ENCODE results near the gene ARMC9.

- no peak for TF ChIP-seq POLR2A (IDR thresholded peaks at IDR 0.05)
- TF ChIP-seq CTCF (IDR thresholded peaks at IDR 0.05) = no peak
These were observed 36.5 kb upstream of the ARMC9 start for GRCh38 chr2:231161877-231162329.
